Panc1 (cell line): ENCODE results near the gene EYS.

Experiments used
- POLR2AphosphoS5 ChIP-seq: IDR thresholded peaks from 2 replicates; pipeline ENCODE4 v1.6.1; 2012; ENCODE audit warnings: mild to moderate bottlenecking, low read depth, low read length, moderate library complexity
- TF ChIP-seq, protein P1 (sequence below): fragments of 450-650 bp; IDR thresholded peaks from 2 replicates; pipeline ENCODE4 v1.5.1; 2017; ENCODE audit warnings: mild to moderate bottlenecking

- TF ChIP-seq POLR2AphosphoS5 = no peak
- TF ChIP-seq, protein P1, sequence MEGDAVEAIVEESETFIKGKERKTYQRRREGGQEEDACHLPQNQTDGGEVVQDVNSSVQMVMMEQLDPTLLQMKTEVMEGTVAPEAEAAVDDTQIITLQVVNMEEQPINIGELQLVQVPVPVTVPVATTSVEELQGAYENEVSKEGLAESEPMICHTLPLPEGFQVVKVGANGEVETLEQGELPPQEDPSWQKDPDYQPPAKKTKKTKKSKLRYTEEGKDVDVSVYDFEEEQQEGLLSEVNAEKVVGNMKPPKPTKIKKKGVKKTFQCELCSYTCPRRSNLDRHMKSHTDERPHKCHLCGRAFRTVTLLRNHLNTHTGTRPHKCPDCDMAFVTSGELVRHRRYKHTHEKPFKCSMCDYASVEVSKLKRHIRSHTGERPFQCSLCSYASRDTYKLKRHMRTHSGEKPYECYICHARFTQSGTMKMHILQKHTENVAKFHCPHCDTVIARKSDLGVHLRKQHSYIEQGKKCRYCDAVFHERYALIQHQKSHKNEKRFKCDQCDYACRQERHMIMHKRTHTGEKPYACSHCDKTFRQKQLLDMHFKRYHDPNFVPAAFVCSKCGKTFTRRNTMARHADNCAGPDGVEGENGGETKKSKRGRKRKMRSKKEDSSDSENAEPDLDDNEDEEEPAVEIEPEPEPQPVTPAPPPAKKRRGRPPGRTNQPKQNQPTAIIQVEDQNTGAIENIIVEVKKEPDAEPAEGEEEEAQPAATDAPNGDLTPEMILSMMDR = no peak
Observed at GRCh38 chr6:64750910-64751309, 956.1 kb downstream of the EYS start.
